HG03095 (cell line): Measurements from ENCODE around the gene DACT3.

Source experiments
- ATAC-seq: cut with Tn5 transposase; IDR thresholded peaks from one replicate; pipeline ENCODE4 v1.9.1; 2021; ENCODE audit warnings: moderate library complexity; ENCODE audit not compliant: unreplicated experiment

The DACT3 gene

GRCh38 chr19:46614114-46614722 is 46.8 kb downstream of the DACT3 start:
- no peak for ATAC-seq

- no peak for ATAC-seq
These were observed 47.5 kb downstream of the DACT3 start for GRCh38 chr19:46613525-46613924.

GRCh38 chr19:46611776-46612175 is 49.2 kb downstream of the DACT3 start:
- no peak for ATAC-seq

DNA sequence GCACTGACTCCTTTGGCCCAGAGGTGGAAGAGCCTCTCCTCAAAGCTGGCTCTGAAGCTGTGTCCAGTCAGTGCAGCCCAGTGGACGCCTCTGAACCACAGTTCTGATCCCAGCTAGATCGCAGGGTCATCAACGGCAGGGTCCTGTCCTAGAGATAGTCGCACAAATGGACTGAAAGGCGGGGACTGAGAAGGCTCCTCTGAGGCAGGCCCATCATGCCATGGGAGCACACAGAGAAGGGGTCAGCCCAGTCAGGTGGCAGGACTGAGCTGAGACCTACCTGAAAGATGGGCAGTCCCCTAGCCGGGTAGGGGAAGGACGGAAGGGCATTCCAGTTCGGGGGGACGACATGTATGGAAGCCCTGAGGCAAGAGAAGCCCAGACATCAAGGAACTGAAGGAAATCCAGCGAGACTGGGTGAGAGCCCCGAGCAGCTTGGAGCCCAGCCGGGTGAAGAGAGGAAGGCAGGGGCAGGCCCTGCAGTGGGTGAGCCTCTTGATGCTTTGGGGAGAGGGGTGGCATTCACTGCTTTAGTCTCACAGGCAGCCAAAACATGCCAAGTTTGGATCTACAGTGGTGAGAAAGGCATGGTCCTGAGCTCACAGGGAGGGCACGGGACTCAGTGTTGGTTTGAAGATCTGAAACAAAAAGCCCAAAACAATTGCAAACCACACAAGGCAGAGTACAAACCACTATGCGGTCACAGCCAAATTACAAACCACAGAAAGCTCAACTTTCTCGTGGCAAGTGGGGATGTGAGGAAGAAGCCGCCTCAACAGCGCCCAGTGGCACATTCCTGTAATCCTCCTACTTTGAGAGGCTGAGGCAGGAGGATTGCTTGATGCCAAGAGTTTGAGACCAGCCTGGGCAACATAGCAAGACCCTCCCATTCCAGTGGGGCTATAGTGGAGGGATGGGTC is 49.9 kb downstream of the DACT3 start:
- ATAC-seq = no peak

GRCh38 chr19:46610413-46610775 is 50.6 kb downstream of the DACT3 start:
- ATAC-seq = no peak

GRCh38 chr19:46609511-46610412 is 51.2 kb downstream of the DACT3 start:
- no peak for ATAC-seq

- no peak for ATAC-seq
These were observed 52.2 kb downstream of the DACT3 start for GRCh38 chr19:46608581-46609345.

- no peak for ATAC-seq
These were observed 52.8 kb downstream of the DACT3 start for GRCh38 chr19:46608178-46608577.

- ATAC-seq = no peak
These were observed 53.5 kb downstream of the DACT3 start for GRCh38 chr19:46607448-46607841.

DNA sequence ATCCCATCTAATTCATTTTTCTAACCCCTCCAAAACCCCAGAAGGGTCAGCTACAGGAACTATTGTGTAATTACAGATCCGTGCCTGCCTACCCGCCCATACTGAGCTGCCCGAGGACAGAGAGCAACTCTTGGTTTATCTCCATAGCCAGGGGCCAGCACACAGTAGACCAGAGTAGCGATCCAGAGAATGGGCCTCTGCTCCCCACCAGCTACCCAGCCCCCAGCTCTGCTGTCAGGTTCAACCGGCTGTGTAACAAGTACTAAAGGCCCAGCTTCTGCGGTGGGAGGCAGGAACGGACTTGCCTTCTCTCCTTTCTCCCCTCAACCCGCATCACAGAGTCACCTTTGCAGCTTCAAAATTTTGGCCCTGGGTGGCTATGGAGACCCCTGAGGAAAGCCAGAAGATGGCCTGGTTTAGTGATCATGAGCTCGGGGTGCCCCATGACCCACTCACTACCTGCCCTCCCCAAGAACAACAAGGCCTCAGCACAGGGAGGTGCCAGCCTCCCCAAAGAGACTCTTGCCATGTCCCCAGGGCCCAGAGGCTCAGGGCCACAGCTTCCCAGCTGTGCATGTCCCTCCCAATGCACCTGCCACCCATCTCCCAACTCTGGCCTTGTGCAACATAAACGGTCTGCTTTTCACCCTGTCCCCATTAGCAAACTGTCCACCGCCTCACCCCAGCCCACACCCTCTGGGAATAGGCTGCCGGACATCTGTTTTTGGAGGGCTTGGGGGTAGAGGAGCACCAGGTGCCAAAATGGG is 54.1 kb downstream of the DACT3 start:
- ATAC-seq = no peak

GRCh38 chr19:46606019-46606418 is 55.0 kb downstream of the DACT3 start:
- ATAC-seq = no peak

DNA sequence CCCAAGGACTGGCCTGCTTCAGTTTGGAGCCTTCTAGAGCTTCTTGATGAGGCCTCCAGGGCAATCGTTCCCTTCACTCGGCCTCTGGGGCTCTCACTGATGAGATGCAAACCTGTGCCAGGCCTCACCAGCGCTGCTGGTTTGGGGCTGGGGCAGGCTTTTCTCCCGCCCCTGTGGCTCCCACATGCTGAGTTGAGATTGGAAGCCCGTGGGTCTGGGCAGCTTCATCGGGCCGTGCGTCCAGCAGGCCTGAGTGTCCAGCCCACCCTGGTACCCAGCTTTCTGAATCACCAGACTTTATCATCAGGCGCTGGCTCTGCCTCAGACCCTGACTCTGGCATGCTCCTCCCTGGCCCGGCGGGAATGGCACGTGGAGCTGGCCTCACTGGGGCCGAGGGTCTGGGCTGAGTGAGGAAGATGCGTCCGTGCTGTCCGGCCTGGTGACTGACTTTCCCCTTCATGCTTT is 55.6 kb downstream of the DACT3 start:
- ATAC-seq = no peak

GRCh38 chr19:46604781-46605355 is 56.1 kb downstream of the DACT3 start:
- no peak for ATAC-seq

DNA sequence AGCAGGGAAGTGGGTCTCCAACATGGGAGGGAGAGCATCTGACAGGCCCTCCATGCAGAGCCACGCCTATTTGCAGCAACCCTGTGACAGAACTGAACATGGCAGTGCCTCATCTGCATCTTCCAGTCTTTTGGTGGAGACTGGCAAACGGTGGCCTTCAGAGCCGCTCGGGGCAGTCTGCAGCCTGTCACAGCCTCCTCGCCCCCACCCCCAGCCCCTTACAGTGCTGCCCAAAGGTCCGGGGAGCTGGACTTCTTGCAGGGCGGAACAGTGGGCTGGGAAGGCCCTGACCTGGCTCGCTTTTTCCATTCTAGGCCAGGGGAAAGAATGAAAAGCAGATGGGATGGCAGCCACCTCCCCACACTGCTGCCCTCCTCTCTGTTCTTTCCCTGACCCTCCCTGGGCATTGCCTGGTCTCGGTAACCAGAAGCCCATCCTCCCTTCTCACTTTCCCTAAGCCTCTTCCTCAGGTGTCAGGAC is 57.2 kb downstream of the DACT3 start:
- ATAC-seq = no peak

GRCh38 chr19:46603195-46603637 is 57.8 kb downstream of the DACT3 start:
- no peak for ATAC-seq

DNA sequence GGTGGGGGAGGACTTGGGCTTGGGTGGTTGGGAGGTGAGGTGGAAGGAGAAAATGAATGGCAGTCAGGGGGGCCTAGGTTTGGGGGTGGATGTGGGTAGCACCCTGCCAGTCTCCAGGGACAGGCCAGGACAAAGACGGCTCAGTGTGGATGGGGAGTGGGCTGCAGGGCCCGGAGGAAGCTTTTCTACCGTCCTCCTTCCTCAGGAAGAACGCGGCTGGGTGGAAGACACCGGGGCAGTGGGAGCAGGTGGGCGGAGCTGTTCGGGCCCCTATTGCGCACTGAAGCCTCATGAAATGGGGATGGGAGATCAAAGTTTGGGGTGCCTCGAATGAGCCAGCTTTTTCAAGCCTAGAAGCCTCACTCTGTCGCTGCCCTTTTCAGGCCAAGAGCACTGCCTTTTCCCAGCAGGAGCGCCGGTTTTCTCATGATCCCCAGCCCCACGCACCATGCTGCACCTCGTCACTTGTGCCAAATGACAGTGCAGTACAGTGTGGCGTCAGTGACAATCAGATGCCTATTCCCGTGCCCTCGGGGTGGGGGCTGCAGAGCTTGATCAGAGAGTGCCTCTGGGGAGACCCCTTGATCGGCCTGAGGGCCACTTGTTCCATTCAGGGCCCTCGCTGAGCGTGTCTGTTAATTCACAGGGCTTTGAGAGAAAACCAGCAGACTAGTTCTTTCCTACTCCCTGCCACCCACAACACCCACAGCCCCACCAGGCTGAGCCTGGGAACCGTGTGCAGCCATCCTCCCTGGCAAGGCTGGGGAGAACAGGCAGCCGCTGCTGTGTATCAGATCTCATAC is 58.4 kb downstream of the DACT3 start:
- ATAC-seq = no peak

- no peak for ATAC-seq
These were observed 59.4 kb downstream of the DACT3 start, which contains the start of gene CALM3 for GRCh38 chr19:46601318-46602224. TSS of gene CALM3 (plus strand) at chr19:46601330. CDS start at chr19:46601435, 105 bp downstream.
